Loucy (cell line): Measurements from ENCODE around the gene CARD19.

Experiments
- EZH2phosphoT487 ChIP-seq: fragments of 200-600 bp; IDR thresholded peaks from 2 replicates; pipeline ENCODE4 v1.6.1; 2018; ENCODE audit warnings: antibody characterized with exemption, mild to moderate bottlenecking, moderate library complexity, borderline replicate concordance
- TF ChIP-seq, protein P1 (sequence below): fragments of 200-600 bp; sonication (generic); conservative IDR thresholded peaks from 2 replicates; pipeline ENCODE4 v1.5.1; 2014; ENCODE audit warnings: mild to moderate bottlenecking, antibody characterized with exemption, low read length

DNA sequence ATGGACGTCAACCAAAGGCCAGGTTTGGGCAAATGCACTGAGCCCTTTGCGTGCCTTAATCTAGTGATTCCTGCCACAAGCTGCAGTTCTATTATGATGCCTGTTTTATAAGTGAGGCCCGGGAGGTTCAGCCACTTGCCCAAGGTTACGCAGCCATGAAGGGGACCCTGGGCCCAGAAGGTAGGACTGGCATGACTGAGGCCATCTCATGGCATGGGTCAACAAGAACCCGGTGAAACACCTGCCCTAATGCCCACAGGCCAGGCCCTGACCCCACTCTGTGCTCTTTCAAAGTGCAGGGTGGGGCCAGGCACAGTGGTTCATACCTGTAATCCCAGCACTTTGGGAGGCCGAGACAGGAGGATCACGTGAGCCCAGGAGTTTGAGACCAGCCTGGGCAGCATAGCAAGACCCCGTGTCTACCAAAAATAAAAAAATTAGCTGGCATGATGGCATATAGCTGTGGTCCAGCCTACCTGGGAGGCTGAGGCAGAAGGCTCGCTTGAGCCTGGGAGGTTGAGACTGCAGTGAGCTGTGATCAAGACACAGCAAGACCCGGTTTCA is 29.4 kb downstream of the CARD19 start:
- TF ChIP-seq EZH2phosphoT487, result no peak
- TF ChIP-seq, protein P1, sequence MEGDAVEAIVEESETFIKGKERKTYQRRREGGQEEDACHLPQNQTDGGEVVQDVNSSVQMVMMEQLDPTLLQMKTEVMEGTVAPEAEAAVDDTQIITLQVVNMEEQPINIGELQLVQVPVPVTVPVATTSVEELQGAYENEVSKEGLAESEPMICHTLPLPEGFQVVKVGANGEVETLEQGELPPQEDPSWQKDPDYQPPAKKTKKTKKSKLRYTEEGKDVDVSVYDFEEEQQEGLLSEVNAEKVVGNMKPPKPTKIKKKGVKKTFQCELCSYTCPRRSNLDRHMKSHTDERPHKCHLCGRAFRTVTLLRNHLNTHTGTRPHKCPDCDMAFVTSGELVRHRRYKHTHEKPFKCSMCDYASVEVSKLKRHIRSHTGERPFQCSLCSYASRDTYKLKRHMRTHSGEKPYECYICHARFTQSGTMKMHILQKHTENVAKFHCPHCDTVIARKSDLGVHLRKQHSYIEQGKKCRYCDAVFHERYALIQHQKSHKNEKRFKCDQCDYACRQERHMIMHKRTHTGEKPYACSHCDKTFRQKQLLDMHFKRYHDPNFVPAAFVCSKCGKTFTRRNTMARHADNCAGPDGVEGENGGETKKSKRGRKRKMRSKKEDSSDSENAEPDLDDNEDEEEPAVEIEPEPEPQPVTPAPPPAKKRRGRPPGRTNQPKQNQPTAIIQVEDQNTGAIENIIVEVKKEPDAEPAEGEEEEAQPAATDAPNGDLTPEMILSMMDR, result no peak
